ENCODE measurements around the gene UQCRC1.
"Not testable (repeated sequence)": the region's sequence is repeated elsewhere in the genome, so short reads cannot be mapped to it uniquely, and the experiment has no call there.

Gene UQCRC1

GRCh38 chr3:48555231-48555948, 54.1 kb downstream of the UQCRC1 start:
- DNase-seq (ENCODE audit: low read depth in 3 of 3, low spot score in 1 of 3): no peak

- no peak for DNase-seq (ENCODE audit: low read depth in 3 of 3, low spot score in 1 of 3)
These were observed 55.3 kb downstream of the UQCRC1 start for GRCh38 chr3:48553886-48554845.

DNA sequence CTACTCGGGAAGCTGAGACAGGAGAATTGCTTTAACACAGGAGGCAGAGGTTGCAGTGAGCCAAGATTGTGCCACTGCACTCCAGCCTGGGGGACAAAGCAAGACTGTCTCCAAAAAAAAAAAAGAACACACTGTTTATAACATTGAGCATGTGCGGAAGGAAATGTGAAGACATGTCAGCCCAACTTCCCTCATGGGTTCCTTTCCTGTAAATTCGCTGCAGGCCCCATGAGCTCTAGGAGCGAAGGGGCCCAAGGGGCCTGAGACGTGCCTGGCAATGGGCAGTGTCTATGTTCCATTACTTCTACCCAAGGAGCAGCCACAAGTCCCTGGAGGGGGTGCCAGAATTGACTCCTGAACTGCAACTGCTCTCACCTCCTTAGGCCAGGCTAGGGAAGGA, 56.1 kb downstream of the UQCRC1 start:
- no peak for DNase-seq (ENCODE audit: low read depth in 3 of 3, low spot score in 1 of 3)

GRCh38 chr3:48552111-48552951, 57.1 kb downstream of the UQCRC1 start:
- no peak for DNase-seq (ENCODE audit: low read depth in 3 of 3, low spot score in 1 of 3)

- not testable (repeated sequence) for DNase-seq (ENCODE audit: low read depth in 3 of 3, low spot score in 1 of 3)
These were observed 57.8 kb downstream of the UQCRC1 start for GRCh38 chr3:48551651-48552050.
